Measurements from ENCODE around the gene NETO2. TPM values are rescaled to one million over a fixed set of nuclear protein-coding genes. Genes with fewer than 3 reads are reported as not detected.

Gene NETO2
- total RNA-seq, 1 experiment from 2014 or later, result 69.8 TPM

GRCh38 chr16:47045459-47045858, 98.3 kb downstream of the NETO2 start:
- DNase-seq (ENCODE audit: low spot score), result no peak

DNA sequence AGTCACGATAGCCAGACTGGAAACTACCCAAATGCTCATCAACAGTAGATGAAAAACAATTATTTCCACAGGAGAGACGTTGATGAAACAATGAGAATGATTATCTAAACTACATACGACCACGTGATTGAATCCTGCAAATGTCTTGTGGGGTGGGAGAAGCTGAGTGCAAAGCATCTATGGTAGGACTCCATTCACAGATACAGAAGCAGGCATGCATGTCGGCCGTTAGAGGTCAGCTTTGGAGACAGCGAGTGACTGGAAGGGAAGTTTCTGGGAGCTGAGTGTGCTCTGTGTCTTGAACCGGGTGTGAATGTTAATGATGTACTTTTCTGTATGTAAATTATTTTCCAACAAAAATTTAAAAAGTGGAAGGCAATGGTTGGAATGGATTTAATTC, 98.7 kb downstream of the NETO2 start:
- DNase-seq (ENCODE audit: low spot score), result no peak

GRCh38 chr16:47043970-47044684, 99.6 kb downstream of the NETO2 start:
- DNase-seq (ENCODE audit: low spot score), result no peak

DNA sequence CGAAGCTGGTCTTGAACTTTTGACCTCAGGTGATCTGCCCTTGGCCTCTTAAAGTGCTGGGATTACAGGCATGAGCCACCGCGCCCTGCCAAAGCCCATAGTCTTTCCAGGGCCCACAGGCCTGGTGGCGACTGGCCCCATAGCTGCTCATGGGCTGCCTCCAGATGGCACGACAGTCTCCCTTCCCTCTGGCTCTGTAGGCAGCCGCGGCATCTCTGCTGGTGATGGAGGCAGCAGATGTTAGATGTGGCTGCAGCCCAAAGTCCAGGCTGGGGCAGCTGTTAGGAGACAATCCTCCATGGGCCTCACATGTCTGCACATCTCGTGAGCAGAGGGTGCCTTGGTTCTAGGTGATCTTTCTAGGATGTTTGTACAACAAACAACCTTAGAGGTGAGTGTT, 100.5 kb downstream of the NETO2 start:
- DNase-seq (ENCODE audit: low spot score), result no peak

GRCh38 chr16:47037746-47038458, 105.8 kb downstream of the NETO2 start:
- DNase-seq (ENCODE audit: low spot score), result peak; percentile 60

GRCh38 chr16:47037396-47037745, 106.4 kb downstream of the NETO2 start:
- no peak for DNase-seq (ENCODE audit: low spot score)

DNA sequence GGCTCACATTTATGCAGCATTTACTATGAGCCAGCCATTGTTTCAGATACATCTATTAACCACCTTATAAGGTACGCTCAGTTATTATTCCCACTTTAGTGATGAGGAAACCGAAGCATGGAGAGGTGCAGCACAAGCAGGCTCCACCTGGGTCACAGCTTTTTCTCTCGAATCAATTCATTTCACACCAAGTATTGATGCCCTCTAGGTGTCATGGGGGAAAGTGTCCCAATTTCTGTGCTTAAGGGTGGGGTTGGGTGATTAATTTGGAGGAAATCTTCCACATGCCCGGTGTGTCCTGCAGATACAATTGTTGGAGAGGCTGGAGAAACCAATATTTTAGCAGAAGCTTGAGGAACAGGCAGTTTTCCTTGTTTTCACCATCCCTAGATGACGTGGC, 107.5 kb downstream of the NETO2 start:
- no peak for DNase-seq (ENCODE audit: low spot score)

GRCh38 chr16:47035436-47035835, 108.3 kb downstream of the NETO2 start:
- DNase-seq (ENCODE audit: low spot score), result no peak

GRCh38 chr16:47034455-47034854, 109.3 kb downstream of the NETO2 start:
- DNase-seq (ENCODE audit: low spot score), result no peak

GRCh38 chr16:47033176-47033575, 110.6 kb downstream of the NETO2 start:
- no peak for DNase-seq (ENCODE audit: low spot score)

- DNase-seq (ENCODE audit: low spot score), result no peak
Measured at GRCh38 chr16:47029724-47030123, 114.0 kb downstream of the NETO2 start.

GRCh38 chr16:47028767-47029377, 114.9 kb downstream of the NETO2 start:
- no peak for DNase-seq (ENCODE audit: low spot score)

Other genes with a start within 250 kb of the NETO2 start
- 81.2 and 84.7 TPM in 2 replicates for gene DNAJA2, start 170.3 kb downstream of the NETO2 start, total RNA-seq (2014; rRNA removed; shearing (Covaris generic))

All from H4 (cell line).